Right forelimb (tissue), 1 donor: ENCODE measurements around the gene MXD3.
"Not testable (repeated sequence)": the region's sequence is repeated elsewhere in the genome, so short reads cannot be mapped to it uniquely, and the experiment has no call there.

ENCODE experiments used
- DNase-seq: peaks from one replicate; pipeline ENCODE4 v3.0.0-alpha.2; 2018

MXD3 gene

DNA sequence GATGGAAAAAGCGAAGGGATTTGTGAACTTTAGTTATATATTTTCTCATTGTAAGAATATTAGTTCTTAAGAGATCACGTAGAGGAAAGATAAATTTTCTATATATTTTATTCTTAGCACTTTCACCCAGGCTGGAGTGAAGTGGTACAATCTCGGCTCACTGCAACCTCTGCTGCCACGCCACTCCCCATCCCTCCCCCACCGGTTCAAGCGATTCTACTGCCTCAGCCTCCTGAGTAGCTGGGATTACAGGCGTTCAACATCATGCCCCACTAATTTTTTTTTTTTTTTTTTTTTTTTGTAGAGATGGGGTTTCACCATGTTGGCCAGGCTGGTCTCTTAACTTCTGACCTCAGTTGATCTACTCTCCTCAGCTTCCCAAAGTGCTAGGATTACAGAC is 50.7 kb downstream of the MXD3 start:
- DNase-seq = no peak

DNA sequence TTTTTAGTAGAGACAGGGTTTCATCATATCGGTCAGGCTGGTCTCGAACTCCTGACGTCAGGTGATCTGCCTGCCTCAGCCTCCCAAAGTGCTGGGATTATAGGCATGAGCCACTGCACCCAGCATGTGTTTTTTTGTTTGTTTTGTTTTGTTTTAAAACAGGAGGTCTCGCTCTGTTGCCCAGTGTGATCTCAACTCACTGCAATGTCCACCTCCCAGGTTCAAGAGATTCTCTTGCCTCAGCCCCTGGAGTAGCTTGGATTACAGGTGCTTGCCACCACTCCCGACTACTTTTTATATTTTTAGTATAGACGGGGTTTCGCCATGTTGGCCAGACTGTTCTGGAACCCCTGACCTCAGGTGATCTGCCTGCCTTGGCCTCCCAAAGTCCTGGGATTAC is 53.0 kb downstream of the MXD3 start:
- DNase-seq = not testable (repeated sequence)
